Measurements from ENCODE around the gene FKBP7. TPM values are rescaled to one million over a fixed set of nuclear protein-coding genes. Genes with fewer than 3 reads are reported as not detected.
"Not testable (repeated sequence)": the region's sequence is repeated elsewhere in the genome, so short reads cannot be mapped to it uniquely, and the experiment has no call there.

FKBP7 gene
- total and polyA plus RNA-seq, 4 donors, result 2.8 to 10.4 (median 4.9) TPM

DNA sequence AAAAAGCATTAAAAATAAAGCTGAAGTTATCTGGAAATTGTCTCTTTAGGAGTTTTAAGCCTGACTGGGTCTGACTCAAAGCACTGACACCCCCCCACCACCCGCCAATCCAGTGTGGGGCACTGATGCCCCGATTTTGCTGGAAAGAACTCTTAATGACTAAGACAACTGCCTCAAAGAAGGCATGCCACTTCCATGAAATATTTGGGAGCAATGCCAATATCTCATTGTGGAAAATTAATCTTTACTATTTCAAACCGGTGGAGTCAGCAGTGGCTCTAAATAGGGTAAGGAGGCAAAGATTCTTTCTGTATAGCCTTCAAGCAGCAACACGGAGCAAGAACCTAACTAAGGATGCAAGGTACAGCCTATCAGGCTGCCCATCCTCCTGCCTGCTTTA lies 4.5 kb downstream of the FKBP7 start (continued):
- TF ChIP-seq, protein P1, sequence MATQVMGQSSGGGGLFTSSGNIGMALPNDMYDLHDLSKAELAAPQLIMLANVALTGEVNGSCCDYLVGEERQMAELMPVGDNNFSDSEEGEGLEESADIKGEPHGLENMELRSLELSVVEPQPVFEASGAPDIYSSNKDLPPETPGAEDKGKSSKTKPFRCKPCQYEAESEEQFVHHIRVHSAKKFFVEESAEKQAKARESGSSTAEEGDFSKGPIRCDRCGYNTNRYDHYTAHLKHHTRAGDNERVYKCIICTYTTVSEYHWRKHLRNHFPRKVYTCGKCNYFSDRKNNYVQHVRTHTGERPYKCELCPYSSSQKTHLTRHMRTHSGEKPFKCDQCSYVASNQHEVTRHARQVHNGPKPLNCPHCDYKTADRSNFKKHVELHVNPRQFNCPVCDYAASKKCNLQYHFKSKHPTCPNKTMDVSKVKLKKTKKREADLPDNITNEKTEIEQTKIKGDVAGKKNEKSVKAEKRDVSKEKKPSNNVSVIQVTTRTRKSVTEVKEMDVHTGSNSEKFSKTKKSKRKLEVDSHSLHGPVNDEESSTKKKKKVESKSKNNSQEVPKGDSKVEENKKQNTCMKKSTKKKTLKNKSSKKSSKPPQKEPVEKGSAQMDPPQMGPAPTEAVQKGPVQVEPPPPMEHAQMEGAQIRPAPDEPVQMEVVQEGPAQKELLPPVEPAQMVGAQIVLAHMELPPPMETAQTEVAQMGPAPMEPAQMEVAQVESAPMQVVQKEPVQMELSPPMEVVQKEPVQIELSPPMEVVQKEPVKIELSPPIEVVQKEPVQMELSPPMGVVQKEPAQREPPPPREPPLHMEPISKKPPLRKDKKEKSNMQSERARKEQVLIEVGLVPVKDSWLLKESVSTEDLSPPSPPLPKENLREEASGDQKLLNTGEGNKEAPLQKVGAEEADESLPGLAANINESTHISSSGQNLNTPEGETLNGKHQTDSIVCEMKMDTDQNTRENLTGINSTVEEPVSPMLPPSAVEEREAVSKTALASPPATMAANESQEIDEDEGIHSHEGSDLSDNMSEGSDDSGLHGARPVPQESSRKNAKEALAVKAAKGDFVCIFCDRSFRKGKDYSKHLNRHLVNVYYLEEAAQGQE (IDR thresholded peaks at IDR 0.05), result no peak

DNA sequence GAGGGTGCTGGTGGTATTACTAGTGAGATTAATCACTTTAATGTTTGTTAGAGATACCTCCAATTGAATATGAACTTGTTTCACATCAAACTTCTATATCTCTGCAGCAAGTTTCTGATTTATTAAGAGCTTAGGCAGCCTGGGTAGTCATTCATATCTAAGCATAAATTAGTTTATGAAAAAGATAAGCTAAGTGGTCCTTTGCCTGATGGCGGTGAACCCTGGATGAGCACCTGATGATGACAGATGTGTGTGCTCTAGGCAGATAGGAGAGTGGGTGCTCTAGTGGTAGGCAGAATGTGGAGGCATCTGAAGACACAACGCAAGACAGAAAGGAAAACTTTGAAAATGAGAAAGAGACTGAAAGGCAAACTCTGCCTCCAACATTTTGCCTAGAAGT lies 5.0 kb downstream of the FKBP7 start:
- Histone ChIP-seq H3K4me1 (ENCODE audit: control insufficient read depth in 4 of 4, insufficient read depth in 4 of 4, low read length in 3 of 4) (peaks cover 3 to 24% (median 14%) of the 10 kb centered on the region in 4 donors), H3K27ac (ENCODE audit: low read depth in 1 of 2, low read length in 2 of 2) (no peak overlapping the region), H3K27me3 (ENCODE audit: control insufficient read depth in 4 of 4, insufficient read depth in 4 of 4, low read length in 3 of 4) (no peaks in the 10 kb centered on the region), H3K4me3 (ENCODE audit: low read depth in 1 of 3, low read length in 3 of 3) (no peak overlapping the region), H3K36me3 (ENCODE audit: control insufficient read depth in 4 of 4, insufficient read depth in 3 of 4, low read depth in 1 of 4, low read length in 3 of 4) (no peaks in the 10 kb centered on the region), H3K9ac (ENCODE audit: low read depth in 1 of 2, low read length in 2 of 2) (no peak overlapping the region), H3K9me3 (ENCODE audit: control insufficient read depth in 4 of 4, low read length in 3 of 4) (no peaks in the 10 kb centered on the region)
- TF ChIP-seq EGR1 (IDR thresholded peaks at IDR 0.05; ENCODE audit: low read depth in 2 of 2) (no peak), GABPA (IDR thresholded peaks at IDR 0.05 in 1 of 2, conservative IDR thresholded peaks at IDR 0.05 in 1 of 2) (no peak), SP1 (IDR thresholded peaks at IDR 0.05) (no peak), HNF4A (conservative IDR thresholded peaks at IDR 0.05) (no peak), RXRA (IDR thresholded peaks at IDR 0.05) (no peak), YY1 (IDR thresholded peaks at IDR 0.05) (no peak), FOXA1 (IDR thresholded peaks at IDR 0.05) (no peak), TAF1 (conservative IDR thresholded peaks at IDR 0.05) (no peak), NR2F2 (IDR thresholded peaks at IDR 0.05) (no peak), HNF4G (IDR thresholded peaks at IDR 0.05) (no peak), JUND (IDR thresholded peaks at IDR 0.05) (no peak), RAD21 (IDR thresholded peaks at IDR 0.05) (no peak), FOXA2 (IDR thresholded peaks at IDR 0.05) (no peak)
- TF ChIP-seq, protein P2, sequence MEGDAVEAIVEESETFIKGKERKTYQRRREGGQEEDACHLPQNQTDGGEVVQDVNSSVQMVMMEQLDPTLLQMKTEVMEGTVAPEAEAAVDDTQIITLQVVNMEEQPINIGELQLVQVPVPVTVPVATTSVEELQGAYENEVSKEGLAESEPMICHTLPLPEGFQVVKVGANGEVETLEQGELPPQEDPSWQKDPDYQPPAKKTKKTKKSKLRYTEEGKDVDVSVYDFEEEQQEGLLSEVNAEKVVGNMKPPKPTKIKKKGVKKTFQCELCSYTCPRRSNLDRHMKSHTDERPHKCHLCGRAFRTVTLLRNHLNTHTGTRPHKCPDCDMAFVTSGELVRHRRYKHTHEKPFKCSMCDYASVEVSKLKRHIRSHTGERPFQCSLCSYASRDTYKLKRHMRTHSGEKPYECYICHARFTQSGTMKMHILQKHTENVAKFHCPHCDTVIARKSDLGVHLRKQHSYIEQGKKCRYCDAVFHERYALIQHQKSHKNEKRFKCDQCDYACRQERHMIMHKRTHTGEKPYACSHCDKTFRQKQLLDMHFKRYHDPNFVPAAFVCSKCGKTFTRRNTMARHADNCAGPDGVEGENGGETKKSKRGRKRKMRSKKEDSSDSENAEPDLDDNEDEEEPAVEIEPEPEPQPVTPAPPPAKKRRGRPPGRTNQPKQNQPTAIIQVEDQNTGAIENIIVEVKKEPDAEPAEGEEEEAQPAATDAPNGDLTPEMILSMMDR (IDR thresholded peaks at IDR 0.05; ENCODE audit: low read depth, low read length, missing input control), result no peak
- TF ChIP-seq, protein P1 (IDR thresholded peaks at IDR 0.05), result no peak
- TF ChIP-seq, protein P3, sequence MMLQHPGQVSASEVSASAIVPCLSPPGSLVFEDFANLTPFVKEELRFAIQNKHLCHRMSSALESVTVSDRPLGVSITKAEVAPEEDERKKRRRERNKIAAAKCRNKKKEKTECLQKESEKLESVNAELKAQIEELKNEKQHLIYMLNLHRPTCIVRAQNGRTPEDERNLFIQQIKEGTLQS (IDR thresholded peaks at IDR 0.05), result no peak
- TF ChIP-seq, protein P4, sequence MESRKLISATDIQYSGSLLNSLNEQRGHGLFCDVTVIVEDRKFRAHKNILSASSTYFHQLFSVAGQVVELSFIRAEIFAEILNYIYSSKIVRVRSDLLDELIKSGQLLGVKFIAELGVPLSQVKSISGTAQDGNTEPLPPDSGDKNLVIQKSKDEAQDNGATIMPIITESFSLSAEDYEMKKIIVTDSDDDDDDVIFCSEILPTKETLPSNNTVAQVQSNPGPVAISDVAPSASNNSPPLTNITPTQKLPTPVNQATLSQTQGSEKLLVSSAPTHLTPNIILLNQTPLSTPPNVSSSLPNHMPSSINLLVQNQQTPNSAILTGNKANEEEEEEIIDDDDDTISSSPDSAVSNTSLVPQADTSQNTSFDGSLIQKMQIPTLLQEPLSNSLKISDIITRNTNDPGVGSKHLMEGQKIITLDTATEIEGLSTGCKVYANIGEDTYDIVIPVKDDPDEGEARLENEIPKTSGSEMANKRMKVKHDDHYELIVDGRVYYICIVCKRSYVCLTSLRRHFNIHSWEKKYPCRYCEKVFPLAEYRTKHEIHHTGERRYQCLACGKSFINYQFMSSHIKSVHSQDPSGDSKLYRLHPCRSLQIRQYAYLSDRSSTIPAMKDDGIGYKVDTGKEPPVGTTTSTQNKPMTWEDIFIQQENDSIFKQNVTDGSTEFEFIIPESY (IDR thresholded peaks at IDR 0.05), result no peak
- TF ChIP-seq, protein P5, sequence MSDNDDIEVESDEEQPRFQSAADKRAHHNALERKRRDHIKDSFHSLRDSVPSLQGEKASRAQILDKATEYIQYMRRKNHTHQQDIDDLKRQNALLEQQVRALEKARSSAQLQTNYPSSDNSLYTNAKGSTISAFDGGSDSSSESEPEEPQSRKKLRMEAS (IDR thresholded peaks at IDR 0.05), result no peak
- WGBS, result 97% methylated on average over 2 of the region's 2 CpGs
- DNase-seq (ENCODE audit: low spot score), result no peak

DNA sequence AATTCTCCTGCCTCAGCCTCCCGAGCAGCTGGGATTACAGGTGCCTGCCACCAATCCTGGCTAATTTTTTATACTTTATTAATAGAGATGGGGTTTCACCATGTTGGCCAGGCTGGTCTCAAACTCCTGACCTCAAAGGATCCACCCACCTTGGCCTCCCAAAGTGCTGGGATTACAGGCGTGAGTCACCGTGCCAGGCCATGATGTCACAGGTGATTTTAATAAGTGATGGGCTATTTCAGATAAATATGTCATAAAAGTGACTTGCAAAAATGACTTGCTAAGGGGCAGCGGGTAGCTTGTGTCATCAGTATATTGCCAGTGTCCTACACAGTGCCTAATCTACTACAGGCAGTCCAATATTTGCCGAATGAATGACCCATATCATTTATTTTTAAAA lies 7.1 kb downstream of the FKBP7 start:
- WGBS, result 95% methylated on average over 5 of the region's 5 CpGs
- peaks cover 3 to 13% (median 8%) of the 10 kb centered on the region in 4 donors for H3K4me1 ChIP-seq (ENCODE audit: control insufficient read depth in 4 of 4, insufficient read depth in 4 of 4, low read length in 3 of 4)
- not testable (repeated sequence) for DNase-seq (ENCODE audit: low spot score); H3K27me3 ChIP-seq (ENCODE audit: control insufficient read depth in 4 of 4, insufficient read depth in 4 of 4, low read length in 3 of 4); H3K27ac ChIP-seq (ENCODE audit: low read depth in 1 of 2, low read length in 2 of 2); H3K4me3 ChIP-seq (ENCODE audit: low read depth in 1 of 3, low read length in 3 of 3); H3K36me3 ChIP-seq (ENCODE audit: control insufficient read depth in 4 of 4, insufficient read depth in 3 of 4, low read depth in 1 of 4, low read length in 3 of 4); H3K9me3 ChIP-seq (ENCODE audit: control insufficient read depth in 4 of 4, low read length in 3 of 4); H3K9ac ChIP-seq (ENCODE audit: low read depth in 1 of 2, low read length in 2 of 2)

All from liver (tissue), 9 donors.